Stimulated activated CD8-positive, alpha-beta memory T cell treated with anti-CD3 and anti-CD28 coated beads, Interleukin-7, amount 100 ng/mL, for 48 hours (primary cell): ENCODE results near the gene DDN.

Source experiments
- DNase-seq, 2 donors: peaks; one replicate each; pipeline ENCODE4 v3.0.0-alpha.2; 2020; ENCODE audit warnings: low read depth in 1 of 2; ENCODE audit errors: extremely low read depth in 1 of 2

The DDN gene

DNA sequence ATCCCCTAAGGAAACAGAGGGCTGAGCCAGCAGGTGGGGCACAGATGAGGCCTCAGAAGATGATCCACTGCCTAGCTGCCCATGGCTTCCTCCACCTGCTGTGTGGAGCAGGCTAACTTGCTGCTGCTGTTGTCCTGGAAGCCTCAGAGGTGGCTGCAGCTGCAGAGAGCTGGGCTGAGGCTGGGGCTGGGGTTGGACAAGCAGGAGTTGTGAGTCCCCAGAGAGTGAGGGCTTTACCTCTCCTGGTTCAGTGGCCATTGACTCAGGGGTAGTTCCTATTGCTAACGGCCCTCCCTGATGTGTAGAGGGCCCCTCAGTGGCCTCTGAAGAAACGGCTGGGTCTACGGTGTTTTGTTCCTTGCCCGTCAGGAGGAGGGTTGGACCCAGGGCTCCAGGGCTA is 33.1 kb upstream of the DDN start:
- DNase-seq: no peak

- DNase-seq: no peak
Measured at GRCh38 chr12:49031573-49032161, 32.5 kb upstream of the DDN start.

DNA sequence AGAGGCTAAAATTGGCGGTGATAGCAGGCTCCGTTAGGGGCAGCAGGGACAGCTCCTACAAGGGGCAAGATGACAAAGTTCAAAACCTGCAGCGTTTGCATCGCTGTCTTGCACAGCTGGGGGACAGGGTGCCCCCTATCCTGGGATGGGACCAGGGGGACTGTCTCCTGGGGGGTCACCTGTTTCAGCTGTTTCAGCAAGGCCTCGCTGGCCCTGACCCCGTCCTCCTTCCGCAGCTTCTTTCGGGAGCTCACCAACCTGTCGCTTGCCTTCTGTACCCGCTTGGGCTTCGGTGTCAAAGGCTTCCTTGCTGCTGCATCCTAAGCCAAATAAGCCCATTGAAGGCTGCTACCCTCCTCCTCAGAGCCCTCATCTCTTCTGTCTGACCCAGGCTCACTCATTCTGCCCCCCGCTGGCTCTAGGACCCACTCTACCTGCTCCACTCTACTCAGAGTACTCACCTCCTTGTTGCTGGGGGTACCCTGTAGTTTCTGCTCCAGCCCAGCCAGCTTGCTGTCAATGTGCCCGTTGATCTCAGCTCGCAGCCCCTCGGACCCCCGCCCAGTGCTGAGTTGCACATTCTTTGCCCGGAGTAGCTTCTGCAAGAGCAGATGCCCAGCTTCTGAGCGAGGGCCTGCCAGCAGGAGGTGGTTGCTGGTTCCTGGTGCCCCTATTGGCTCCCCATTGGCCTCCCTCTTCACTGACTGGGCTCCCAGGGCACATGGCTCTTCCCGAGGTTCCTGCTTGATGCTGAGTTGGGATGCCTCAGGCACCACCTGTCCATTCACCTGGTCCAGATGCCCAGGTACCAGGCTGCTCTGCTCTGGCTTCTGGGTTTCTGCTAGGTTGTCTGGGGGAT is 31.8 kb upstream of the DDN start:
- DNase-seq: no peak

GRCh38 chr12:49030119-49030518 is 30.9 kb upstream of the DDN start:
- DNase-seq: no peak

DNA sequence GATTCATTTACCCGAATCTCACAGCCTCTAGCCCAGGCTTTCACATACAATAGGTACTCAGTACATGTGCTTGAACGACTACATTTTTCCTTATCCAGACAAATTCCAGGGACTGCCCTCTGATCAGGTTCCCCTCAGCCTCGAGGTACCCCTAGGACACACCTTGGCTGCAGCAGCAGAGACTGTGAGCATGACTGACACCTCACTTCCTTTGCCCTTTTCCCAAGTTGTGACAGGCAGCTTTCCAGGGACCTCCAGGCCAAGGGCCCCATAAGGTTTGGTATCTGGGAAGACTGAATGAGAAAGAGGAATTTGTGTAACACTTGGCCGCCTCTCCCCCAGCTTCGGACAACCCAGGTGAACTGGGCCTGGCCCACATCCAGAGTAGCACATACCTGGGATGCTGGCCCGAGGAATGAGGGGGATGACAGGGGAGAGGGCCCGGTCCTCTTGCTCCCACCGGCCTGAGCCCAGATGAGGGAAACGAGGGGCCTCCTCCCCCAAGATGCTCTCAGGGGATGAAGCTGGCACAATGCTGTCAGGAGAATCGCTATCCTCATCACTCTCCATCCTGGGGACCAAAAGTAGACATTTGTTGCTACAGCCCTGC is 29.6 kb upstream of the DDN start:
- no peak for DNase-seq

DNA sequence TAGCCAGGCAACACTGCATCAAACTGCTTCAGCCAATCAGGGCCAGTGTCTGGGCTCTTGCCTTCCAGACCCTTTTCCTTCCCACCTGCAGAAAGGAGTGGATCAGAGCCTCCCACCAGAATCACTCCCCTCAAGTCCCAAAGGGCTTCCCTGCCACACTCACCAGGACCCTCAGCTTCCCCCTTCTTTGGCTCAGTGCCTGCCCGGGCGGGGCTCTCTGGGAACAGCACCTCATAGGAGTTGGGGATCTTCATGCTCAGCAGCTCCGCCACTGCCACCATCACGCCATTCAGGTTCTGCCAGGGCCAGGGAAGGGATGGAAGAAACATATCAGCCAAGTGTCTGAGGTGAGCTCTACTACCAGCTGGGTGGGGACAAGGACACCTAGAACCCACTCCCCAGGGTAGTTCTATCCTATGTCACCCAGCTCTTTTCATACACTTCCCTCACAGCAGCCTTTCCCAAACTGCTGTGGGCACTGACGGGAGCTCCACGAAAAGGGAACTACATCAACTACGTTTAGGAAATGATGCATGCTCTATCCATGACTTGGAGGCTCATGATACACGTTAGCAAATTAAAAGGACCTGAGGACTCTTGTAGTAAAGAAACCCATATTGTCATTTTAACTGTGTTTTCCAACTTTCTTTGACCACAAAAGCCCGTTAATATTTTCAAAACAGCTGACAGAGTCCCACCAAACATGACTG is 28.8 kb upstream of the DDN start:
- DNase-seq: no peak

GRCh38 chr12:49026678-49027480 is 27.7 kb upstream of the DDN start:
- DNase-seq: no peak

DNA sequence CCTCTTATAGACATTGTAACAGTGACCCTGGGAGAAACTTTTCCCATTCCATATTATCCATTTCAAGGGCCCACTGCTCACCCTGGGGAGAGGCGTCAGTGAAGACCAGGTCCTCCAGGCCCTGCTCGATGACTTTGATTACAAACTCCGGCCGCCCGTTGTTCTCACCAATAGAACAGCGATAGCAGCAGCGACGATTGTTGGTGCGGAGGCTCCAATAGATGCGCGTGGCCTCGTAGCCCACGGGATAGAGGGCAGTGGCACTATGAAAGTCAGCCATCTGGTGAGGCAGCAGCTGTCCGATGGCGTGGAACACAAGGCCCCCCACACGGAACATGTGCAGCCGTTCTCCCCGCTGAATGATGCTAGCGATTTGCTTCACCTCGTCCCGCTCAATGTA is 26.9 kb upstream of the DDN start:
- no peak for DNase-seq

DNA sequence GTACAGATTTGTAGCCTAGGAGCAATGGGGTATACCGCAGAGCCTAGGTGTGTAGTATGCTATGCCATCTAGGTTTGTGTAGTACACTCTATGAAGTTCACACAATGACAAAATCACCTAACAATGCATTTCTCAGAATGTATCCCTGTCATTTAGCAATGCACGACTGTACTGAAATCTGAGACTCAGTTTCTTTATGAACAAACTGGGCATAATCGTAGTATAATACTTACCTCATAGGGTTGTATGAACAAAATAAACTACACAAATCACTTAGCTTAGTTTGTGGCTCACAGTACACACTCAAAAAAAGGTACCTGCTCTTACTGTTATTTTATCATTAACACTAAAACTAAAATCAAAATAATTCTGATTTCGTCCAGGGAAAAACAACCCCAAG is 26.3 kb upstream of the DDN start:
- no peak for DNase-seq

DNA sequence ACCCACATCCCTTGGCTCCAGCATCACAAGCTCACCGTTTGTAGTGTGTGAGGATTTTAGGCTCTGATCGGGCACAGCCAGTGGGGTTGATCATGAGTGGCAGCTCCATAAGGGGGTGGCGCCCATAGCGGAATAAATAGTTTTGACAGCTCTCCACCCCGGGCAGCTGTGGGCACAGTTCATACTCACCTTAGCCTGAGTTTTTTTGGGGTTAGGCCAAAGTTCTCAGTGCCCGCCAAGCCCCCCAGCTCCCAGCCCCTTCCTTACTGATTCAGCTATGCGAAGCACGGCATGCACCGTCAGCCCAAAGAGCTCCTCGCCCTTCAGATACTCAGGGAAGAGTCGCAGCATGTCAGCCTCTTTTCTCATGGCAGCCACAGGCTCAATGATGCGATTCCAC is 25.4 kb upstream of the DDN start:
- no peak for DNase-seq

GRCh38 chr12:49023812-49024211 is 24.6 kb upstream of the DDN start:
- no peak for DNase-seq

- no peak for DNase-seq
Measured at GRCh38 chr12:49022558-49023178, 23.5 kb upstream of the DDN start.

DNA sequence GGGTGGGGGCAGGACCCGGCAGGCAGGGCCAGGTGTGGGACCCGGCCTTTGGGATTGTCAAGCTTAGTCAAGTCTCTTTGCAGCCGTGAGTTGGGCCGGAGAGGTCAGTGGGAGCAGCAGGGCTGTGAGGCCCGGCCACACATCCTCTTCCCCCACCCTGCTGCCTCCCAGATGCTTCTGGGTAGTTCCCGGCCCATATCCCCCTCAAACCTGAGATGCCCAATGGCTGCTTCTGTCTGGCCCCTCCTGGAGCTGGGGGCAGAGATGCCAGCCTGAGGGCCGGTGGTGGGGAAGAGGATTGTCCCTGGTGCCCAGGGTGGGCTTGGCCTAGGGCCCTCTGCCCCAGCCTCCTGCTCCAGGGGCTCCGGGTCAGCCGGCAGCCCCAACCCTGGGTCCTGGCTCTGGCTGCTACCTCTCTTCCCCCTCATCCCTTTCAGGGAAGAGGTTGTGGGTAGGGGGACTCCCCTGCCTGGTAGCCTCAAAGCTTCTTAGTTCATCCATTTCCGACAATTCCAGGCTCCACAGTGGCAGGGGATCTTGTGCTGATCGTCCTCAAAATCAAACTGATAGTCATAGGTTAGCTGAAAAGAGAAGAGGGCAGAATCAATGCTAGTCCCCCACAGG is 22.2 kb upstream of the DDN start:
- DNase-seq: no peak

DNA sequence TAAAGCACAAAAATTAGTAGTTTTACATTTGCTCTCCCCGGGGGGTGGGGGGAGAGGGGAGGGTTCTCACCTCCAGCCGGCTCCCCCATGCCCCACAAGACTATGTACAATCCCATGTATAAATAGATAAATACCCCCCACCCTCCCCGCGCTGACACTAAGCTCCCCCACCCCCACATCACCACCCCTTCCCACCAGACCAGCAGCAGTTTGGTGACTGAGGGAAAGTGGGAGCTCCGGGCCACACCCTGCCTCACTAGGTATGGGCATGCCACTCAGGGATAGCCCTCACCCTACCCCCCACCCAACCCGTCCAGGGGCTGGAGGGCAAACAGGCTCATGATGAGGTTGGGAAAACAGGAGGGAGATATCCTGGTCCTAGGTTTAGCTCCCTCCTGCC is 21.3 kb upstream of the DDN start:
- no peak for DNase-seq

DNA sequence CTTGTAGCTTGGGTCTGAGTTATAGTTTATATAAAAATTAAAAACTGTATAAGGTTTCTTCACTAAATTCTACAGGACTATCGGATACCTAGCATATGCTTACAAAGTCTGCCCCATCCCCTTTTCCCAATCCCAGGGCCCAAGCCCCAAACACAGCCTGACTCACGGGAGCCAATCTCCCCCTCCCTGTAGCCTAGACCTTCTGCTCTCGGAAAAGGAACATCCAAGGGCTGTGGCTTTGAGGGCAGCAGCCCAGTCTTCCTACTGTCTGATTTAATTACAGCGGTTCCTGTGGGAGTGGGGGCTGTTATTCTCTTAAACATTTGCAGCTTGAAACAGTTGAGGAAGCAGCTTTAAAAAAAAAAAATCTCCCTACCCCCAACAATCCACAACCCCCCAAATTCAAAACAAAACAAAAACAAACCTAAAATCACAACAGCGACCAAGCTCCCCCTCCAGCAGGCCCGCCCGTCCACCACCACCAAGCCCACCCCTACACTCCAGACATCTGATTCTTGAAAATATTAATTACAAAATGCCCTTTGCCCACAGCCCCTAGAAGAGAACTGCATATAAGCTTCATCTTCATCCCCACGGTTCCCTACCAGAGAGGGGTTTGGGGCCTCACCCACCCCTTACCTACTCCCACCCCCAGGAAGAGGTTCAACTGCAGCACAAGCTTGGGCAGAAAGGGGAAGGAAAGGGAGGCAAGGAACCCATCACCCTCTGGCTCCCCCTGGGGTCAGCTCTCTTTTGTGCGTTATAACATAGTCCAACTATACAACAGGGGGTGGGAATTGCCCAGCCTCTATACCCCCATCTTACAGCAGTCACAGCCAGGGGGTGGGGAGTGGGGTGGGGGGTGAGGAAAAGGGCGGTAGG is 20.5 kb upstream of the DDN start:
- no peak for DNase-seq

DNA sequence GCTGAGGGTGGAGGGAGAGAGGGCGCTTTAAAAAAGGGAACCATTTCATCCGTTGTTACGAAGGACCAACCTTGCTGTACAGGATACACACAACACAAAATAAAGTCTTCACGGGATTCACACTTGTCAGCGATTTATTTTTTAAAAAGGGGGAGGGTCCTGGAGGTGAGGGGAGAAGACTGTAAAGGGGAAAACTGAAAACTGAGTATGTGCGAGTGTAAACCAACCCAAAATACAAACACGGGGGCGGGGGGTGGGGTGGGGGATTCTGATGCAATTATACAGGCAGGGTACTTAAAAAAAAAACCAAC is 19.9 kb upstream of the DDN start:
- no peak for DNase-seq

DNA sequence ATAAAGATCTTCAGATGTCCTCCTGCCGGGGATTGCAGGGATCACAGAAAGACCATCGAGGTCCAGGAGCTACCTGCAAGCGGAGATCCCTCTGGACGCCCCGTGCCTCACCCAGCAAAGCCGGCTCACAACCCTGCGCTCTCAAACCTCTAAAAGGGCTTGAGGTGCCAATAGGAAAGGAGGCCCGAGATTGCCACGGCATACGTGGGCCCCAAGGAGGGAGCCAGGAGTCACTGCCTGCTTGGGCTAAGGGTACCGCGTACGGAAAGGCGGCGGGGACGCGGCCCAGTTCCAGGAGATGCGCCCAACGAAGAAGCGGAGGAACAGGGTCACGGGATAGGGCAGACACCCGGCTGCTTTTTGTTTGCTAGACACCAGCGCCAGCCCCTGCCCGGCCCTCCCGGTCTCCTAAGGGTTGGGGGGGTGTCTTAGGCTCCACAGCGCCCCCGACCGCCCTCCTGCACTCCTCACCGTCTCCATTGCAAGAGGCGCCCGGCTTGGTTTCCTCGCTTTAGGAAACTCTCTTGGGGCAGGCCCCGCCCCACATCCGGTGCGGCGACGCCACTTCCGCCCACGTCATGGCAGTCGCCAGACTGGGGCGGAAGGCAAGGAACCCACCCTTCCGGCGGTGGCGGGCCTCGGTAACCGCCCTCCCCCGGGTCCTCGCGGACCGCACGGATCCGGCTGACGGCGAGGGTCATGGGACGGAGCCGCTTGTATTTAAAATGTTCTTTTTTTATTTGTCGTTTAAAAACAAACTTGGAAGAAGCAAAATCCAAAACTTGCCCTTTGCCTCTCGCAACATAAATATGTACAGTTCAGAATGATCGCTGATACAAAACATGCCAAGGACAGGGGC is 19.3 kb upstream of the DDN start, which contains the start of gene PRKAG1:
PRKAG1 (minus strand) TSS at position 516 of the 859 bp plus-strand sequence; CDS start at position 480, 36 bp downstream.
- peak; percentile 92 for DNase-seq

GRCh38 chr12:49017891-49018260 is 18.7 kb upstream of the DDN start:
- DNase-seq: peak; percentile 28 to 65
